K562 treated with DMSO at 1 percent for 24 hours (cell line): ENCODE data around the gene PPP3CB. TPM values are rescaled to one million over a fixed set of nuclear protein-coding genes. Genes with fewer than 3 reads are reported as not detected.

Source experiments
- total RNA-seq: library from RNA; unstranded; fragments of 300-600 nt; gene quantifications from 2 replicates; pipeline ENCODE4 v1.2.3, GENCODE V29; 2022; ENCODE audit warnings: low read depth; ENCODE audit not compliant: insufficient read depth

The PPP3CB gene
- 15.2 and 15.4 TPM in 2 replicates for total RNA-seq

DNA sequence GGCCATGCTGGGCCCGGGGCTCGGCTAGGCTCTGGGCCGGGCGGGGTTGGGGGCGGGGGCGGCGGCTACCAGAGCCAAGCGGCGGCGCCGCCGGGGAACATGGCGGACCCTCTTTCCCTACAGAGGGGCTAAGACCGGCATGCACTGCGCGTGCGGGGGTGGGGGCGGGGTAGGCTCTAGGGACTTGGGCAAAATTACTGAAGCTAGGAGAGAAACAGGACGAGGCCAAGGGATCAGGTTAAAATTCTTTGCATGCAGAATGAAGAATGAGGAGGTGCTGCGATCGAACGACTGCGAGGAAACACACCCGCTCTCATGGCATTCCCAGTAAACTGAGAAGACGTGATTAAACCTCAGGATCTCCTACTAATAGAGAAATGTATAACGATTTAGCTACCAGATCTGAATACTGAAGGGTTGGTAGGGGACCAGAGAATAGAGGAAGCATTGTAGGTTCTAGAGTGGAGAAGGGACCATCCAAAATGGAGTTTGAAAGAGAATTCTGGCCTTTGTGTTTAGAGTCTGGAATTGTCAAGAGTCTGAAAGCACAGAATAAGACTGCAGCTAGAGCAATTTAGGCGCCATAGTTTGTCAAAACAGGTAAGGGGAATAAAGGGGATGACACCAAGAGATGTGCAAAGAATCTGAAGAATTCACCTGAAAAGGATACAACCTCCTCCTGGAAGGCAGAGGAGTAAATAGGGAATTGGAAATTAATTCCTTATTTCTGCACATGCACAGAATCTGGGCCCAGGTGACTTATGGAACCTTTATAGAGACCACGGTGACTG, at the start of gene PPP3CB:
PPP3CB (minus strand) TSS at position 141 of the 791 bp plus-strand sequence; CDS start at position 6, 135 bp downstream.

DNA sequence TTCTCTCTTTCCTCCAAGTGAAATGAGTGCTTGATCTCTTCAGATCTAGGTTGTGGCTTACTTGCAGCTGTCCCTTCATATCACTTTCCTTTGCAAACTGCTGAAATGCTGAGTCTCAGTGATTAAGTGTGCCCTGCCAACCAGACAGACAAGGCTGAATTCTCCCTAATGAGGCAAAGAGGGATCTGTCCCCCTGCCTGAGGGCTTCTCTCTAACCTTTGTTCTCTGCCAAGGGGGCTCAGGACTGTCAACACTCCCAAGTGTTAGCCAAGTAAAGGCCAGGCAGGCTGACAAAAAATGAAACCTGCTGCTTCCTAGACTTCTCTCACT, 62.3 kb downstream of the PPP3CB start, which contains the start of gene MSS51:
MSS51 (minus strand) TSS at position 24 of the 330 bp plus-strand sequence. CDS start 5,277 bp downstream, outside the sequence.

DNA sequence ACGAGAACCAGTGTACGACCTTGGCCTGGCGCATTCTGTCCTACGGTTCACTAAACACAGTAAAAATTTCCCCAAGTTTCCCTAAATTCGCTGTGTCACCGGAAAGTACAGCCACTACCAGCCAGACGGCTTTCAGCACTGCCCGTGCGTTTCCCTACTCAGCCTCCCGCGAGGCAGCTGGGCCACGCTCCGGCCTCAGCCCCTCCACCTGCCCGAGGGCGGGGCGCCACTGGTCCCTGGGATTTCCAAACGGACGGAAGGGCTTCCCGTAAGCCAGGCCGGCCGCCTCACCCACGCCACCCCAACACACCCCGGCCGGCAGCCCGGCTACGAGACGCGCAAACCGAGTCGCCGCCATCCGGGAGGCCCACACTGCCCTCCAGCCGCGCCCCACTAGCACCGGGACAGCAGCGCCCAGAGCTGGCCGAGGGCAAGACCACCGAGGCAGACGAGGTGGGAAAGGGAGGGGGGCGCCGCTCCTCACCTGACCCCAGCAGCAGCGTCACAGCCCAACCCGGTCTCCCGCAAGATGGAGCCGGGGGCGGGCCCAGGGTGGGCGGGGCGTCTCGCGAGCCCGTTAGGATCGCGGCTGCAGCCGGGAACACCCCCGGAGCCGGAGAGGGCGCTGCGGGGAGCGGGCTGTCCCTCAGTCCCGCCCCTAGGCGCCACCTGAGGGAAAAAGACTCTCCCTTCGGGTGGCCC, 82.1 kb downstream of the PPP3CB start, which contains the start of gene ANXA7:
ANXA7 (minus strand) TSS at position 531 of the 702 bp plus-strand sequence. CDS start 13,202 bp downstream, outside the sequence.

Other genes starting within 250 kb of the PPP3CB start
- 71.1 and 74.8 TPM in 2 replicates for gene DNAJC9, start 248.8 kb downstream of the PPP3CB start, total RNA-seq
- 67.9 and 69.5 TPM in 2 replicates for gene MRPS16, start 243.4 kb downstream of the PPP3CB start, total RNA-seq
- 3.0 and 3.3 TPM in 2 replicates for gene CFAP70, start 137.2 kb downstream of the PPP3CB start, total RNA-seq
- 96.4 and 114 TPM in 2 replicates for gene ANXA7, start 82.0 kb downstream of the PPP3CB start, total RNA-seq
- 1.2 and 1.4 TPM in 2 replicates for gene MSS51, start 62.5 kb downstream of the PPP3CB start, total RNA-seq
- gene USP54, start 95.3 kb upstream of the PPP3CB start, total RNA-seq = 14.7 and 14.9 TPM in 2 replicates
- not detected in 2 replicates for gene MYOZ1, start 145.4 kb upstream of the PPP3CB start, total RNA-seq
- not detected in 2 replicates for gene SYNPO2L, start 160.0 kb upstream of the PPP3CB start, total RNA-seq
- gene AGAP5, start 202.1 kb upstream of the PPP3CB start, total RNA-seq = 4.9 and 7.3 TPM in 2 replicates
- gene SEC24C, start 248.3 kb upstream of the PPP3CB start, total RNA-seq = 154 and 159 TPM in 2 replicates